ENCODE results near the gene PKD1L1. TPM values are rescaled to one million over a fixed set of nuclear protein-coding genes. Genes with fewer than 3 reads are reported as not detected.

The PKD1L1 gene
- total RNA-seq, 4 donors from 2014 or later, result 0.12 to 1.3 (median 0.45) TPM

DNA sequence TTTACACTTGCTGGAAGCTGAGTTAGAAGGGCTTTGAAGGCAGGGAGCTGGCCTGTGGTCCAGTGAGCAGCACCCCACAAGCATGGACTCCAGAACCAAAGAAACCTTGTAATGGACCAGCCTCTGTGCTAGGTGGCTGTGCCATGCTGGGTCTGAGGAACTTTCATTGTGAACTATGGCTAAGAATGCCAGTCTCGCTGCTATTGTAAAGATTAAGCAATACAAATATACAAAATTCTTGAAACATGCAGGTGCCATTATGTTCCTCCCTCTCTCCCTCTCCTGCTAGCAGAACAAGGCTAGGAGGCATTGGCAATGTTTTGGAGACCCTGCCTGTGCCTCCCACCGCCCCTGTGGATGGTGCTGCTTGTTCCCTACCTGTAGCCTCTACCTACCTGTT is 105.0 kb downstream of the PKD1L1 start:
- no peak overlapping the region for H3K27ac ChIP-seq
- TF ChIP-seq, protein P1, sequence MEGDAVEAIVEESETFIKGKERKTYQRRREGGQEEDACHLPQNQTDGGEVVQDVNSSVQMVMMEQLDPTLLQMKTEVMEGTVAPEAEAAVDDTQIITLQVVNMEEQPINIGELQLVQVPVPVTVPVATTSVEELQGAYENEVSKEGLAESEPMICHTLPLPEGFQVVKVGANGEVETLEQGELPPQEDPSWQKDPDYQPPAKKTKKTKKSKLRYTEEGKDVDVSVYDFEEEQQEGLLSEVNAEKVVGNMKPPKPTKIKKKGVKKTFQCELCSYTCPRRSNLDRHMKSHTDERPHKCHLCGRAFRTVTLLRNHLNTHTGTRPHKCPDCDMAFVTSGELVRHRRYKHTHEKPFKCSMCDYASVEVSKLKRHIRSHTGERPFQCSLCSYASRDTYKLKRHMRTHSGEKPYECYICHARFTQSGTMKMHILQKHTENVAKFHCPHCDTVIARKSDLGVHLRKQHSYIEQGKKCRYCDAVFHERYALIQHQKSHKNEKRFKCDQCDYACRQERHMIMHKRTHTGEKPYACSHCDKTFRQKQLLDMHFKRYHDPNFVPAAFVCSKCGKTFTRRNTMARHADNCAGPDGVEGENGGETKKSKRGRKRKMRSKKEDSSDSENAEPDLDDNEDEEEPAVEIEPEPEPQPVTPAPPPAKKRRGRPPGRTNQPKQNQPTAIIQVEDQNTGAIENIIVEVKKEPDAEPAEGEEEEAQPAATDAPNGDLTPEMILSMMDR (IDR thresholded peaks at IDR 0.05), result no peak
- TF ChIP-seq POLR2A (IDR thresholded peaks at IDR 0.05) (no peak), EP300 (IDR thresholded peaks at IDR 0.05) (no peak), POLR2AphosphoS5 (IDR thresholded peaks at IDR 0.05) (no peak)
- WGBS, 2 donors (ENCODE audit: low coverage in 1 of 2), result 100% methylated on average over 1 of the region's 2 CpGs; no CpG with 5 or more reads in 1 of the 2 donors
- no peaks in the 10 kb centered on the region for H3K4me1 ChIP-seq
- H3K9me3 ChIP-seq, result no peaks in the 10 kb centered on the region
- no peaks in the 10 kb centered on the region for H3K36me3 ChIP-seq
- ATAC-seq, result no peak
- no peaks in the 10 kb centered on the region for H3K27me3 ChIP-seq
- H3K4me3 ChIP-seq, result no peak overlapping the region

DNA sequence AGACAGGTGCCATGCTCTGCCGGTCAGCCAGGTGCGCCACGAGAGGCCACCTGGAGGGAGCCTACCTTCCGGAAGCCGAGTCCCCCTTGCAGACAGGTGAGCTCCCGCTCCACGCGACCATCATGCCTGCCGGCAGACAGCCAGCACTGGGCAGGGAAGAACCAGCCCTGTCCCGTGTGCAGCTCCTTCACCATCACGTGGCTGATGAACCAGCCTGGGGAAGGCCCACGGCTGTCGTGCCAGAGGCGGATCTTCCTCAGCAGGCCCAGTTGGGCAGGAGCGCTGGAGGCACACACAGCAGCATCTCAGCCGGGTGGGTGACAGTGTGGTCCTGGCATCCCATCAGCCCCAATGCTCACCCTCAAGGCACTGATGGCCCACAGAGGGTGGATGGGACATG is 108.9 kb downstream of the PKD1L1 start:
- 83% methylated on average over 9 of the region's 16 CpGs; no CpG with 5 or more reads in 1 of the 2 donors for WGBS, 2 donors (ENCODE audit: low coverage in 1 of 2)
- H3K9me3 ChIP-seq, result no peaks in the 10 kb centered on the region
- no peak overlapping the region for H3K27ac ChIP-seq
- H3K4me1 ChIP-seq, result no peaks in the 10 kb centered on the region
- no peaks in the 10 kb centered on the region for H3K36me3 ChIP-seq
- ATAC-seq, result no peak
- no peaks in the 10 kb centered on the region for H3K27me3 ChIP-seq
- no peak overlapping the region for H3K4me3 ChIP-seq
- TF ChIP-seq POLR2AphosphoS5 (IDR thresholded peaks at IDR 0.05) (no peak), EP300 (IDR thresholded peaks at IDR 0.05) (no peak)

DNA sequence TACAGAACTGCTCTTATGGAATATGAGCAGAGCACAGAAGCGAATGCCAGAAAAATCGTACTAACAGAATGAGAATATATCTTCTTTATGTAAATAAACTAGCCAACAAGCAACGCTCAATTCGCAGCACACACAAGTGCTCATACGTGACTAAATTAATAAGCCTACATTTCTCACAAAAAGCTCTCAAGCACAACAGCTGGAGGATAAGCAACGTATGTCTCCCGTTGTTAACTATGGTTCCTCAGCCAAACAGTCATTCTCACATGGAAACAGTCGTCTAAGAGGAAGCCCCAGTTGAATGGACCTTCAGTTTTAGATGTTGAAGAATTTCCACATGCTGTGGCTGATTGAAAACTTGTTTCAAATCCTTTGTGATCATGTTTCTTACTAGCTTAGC is 110.4 kb downstream of the PKD1L1 start:
- Histone ChIP-seq H3K27me3 (no peaks in the 10 kb centered on the region), H3K4me3 (no peak overlapping the region), H3K9me3 (no peaks in the 10 kb centered on the region), H3K4me1 (no peaks in the 10 kb centered on the region), H3K36me3 (no peaks in the 10 kb centered on the region), H3K27ac (no peak overlapping the region)
- 71 to 80% methylated on average over 8 of the region's 8 CpGs for WGBS, 2 donors (ENCODE audit: low coverage in 1 of 2)
- TF ChIP-seq POLR2A (IDR thresholded peaks at IDR 0.05) (no peak), EP300 (IDR thresholded peaks at IDR 0.05) (no peak), POLR2AphosphoS5 (IDR thresholded peaks at IDR 0.05) (no peak)
- TF ChIP-seq, protein P1 (IDR thresholded peaks at IDR 0.05), result no peak
- ATAC-seq, result no peak

DNA sequence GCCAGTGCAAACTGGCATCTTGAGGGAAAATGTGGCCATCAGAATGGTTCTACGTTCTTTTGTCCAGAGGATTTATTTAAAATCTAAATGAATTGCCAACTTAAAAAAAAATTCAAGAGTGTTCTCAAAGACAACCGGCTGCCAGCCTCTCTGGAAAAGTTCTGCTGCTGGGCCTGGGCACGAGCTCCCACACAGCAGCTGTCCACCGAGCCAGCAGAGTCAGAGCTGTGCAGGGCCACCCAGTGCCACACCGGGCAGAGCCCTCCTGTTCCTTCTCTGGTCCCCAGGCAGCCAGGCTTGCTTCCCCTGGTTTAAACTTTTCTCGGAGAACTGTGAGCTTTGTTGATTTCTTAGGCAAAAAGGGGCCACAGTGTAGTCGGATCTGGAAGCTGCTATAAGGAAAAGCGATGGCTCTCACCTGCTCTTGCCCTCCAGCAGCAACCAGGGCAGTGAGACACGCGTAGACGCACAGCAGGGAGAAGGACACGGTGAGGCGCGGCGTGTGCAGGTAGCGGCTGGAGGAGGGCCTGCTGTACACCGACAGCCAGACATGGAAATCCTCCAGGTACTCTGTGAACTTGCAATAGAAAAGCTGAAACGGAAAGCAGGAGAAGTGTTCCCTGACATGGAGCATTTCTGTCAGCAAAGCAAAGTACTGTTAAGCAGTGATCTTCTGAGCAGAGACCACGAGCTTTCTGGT is 111.6 kb downstream of the PKD1L1 start:
- Histone ChIP-seq H3K9me3 (no peaks in the 10 kb centered on the region), H3K36me3 (no peaks in the 10 kb centered on the region), H3K27ac (no peak overlapping the region), H3K27me3 (no peaks in the 10 kb centered on the region), H3K4me1 (no peaks in the 10 kb centered on the region), H3K4me3 (no peak overlapping the region)
- WGBS, 2 donors (ENCODE audit: low coverage in 1 of 2), result 80 to 82% methylated on average over 8 to 17 of the region's 19 CpGs
- no peak for ATAC-seq
- TF ChIP-seq POLR2AphosphoS5 (IDR thresholded peaks at IDR 0.05), result no peak
- TF ChIP-seq, protein P1 (IDR thresholded peaks at IDR 0.05), result no peak

DNA sequence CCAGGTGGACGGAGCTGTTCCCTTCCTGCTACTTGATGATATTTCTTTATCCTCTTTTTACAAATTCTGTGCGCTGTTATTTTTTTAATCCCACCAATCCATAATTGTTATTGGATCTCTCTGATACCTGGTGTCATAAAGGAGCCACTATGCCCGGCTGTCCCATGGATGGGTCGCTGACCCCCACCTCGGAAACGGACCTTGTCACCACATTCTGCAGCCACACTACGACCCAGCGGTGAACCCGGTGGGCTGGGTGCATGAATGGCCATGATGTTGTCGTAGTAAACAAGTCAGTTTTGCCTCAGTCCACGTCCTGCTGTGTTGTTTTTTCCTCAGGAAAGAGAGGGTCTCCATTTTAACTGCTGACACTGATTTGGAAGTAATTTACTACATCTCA is 112.2 kb downstream of the PKD1L1 start:
- 89 to 93% methylated on average over 6 of the region's 11 CpGs for WGBS, 2 donors (ENCODE audit: low coverage in 1 of 2)
- H3K4me3 ChIP-seq, result no peak overlapping the region
- TF ChIP-seq EP300 (IDR thresholded peaks at IDR 0.05), result no peak
- TF ChIP-seq, protein P1 (IDR thresholded peaks at IDR 0.05), result no peak
- no peak for TF ChIP-seq POLR2AphosphoS5 (IDR thresholded peaks at IDR 0.05)
- no peak for TF ChIP-seq POLR2A (IDR thresholded peaks at IDR 0.05)
- no peaks in the 10 kb centered on the region for H3K9me3 ChIP-seq
- H3K27me3 ChIP-seq, result no peaks in the 10 kb centered on the region
- H3K4me1 ChIP-seq, result no peaks in the 10 kb centered on the region
- no peak overlapping the region for H3K27ac ChIP-seq
- no peak for ATAC-seq
- no peaks in the 10 kb centered on the region for H3K36me3 ChIP-seq

Measured in gastroesophageal sphincter (tissue), 4 donors.